ENCODE results near the gene BMERB1.
A peak's percentile ranks its signal among the peaks of the same experiment; 100 is the strongest.
"Not testable (repeated sequence)": the region's sequence is repeated elsewhere in the genome, so short reads cannot be mapped to it uniquely, and the experiment has no call there.

The BMERB1 gene

DNA sequence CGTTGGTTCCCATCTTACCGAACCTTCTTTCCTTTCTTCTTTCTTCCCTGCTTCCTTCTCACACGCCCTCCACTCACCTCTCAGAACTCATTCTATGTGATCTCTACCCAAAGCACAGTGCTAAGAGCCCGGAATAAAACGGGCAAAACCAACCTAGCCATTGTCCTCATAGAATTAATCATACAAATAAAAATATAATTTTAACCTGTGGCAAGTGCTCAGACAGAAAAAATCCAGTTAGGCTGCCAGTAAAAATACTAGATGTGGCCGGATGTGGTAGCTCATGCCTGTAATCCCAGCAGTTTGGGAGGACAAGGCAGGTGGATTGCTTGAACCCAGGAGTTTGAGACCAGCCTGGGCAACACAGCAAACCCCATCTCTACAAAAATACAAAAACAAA, 27.0 kb downstream of the BMERB1 start:
- no peak overlapping the region for H3K4me3 ChIP-seq (ENCODE audit: low read depth, low read length)
- no peak for TF ChIP-seq CTCF (IDR thresholded peaks at IDR 0.05; ENCODE audit: low read depth, low read length)

- no peak overlapping the region for H3K4me3 ChIP-seq (ENCODE audit: low read depth, low read length)
- no peak for TF ChIP-seq CTCF (IDR thresholded peaks at IDR 0.05; ENCODE audit: low read depth, low read length)
Measured at GRCh38 chr16:15464401-15465186, 30.2 kb downstream of the BMERB1 start.

GRCh38 chr16:15466131-15466530, 31.7 kb downstream of the BMERB1 start:
- no peak for TF ChIP-seq CTCF (IDR thresholded peaks at IDR 0.05; ENCODE audit: low read depth, low read length)
- no peak overlapping the region for H3K4me3 ChIP-seq (ENCODE audit: low read depth, low read length)

DNA sequence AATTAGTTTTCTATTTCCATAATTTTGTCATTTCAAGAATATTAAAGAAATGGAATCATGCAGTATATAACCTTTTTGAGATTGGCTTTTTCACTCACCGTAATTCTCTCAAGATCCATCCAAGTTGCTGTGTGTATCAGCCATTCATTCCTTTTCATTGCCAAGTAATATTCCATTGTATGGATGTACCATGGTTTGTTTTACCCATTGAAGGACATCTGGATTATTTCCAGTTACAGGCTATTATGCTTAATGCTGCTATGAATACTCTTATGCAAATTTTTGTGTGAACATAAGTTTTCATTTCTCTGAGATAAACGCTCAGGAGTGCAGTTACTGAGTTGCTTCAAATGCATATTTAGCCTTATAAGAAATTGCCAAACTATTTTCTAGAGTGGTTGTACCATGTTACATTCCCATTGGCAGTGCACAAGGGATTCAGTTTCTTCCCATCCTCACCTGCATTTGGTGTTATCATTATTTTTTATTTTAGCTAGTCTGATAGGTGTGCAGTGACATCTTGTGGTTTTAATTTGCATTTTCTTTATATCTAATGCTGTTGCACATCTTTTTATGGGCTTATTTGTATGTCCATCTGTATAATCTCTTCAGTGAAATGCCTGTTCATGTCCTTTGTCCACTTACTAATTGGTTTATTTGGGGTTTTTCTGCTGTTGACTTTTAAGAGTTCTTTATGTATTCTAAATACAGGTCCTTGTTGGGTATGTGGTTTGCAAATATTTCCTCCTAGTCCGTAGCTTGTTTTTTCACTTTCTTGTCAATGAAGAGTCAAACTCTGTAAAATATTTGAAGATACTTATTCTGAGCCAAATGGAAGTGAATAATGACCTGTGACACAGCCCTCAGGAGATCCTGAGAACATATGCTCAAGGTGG, 32.7 kb downstream of the BMERB1 start:
- no peak overlapping the region for H3K4me3 ChIP-seq (ENCODE audit: low read depth, low read length)
- TF ChIP-seq CTCF (IDR thresholded peaks at IDR 0.05; ENCODE audit: low read depth, low read length) = no peak

- not testable (repeated sequence) for H3K4me3 ChIP-seq (ENCODE audit: low read depth, low read length)
Measured at GRCh38 chr16:15476971-15477370, 42.6 kb downstream of the BMERB1 start.

DNA sequence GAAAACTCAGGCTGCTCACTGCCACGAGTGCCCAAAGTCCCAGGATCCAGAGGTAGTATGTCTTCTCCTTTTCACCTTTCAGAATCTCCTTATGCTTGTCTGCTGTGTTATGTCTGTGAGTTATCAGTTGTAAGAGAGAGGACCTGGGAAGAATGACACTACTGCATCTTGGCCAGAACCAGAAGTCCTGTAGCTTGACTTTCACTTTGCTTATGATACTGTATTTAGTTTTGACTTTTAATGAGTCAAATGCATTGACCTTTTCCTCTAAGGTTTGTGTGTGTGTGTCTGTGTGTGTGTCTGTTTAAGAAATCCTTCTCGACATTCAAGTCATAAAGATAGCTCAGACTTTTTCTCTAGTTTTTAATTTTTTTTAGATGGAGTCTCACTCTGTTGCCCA, 43.4 kb downstream of the BMERB1 start:
- no peak overlapping the region for H3K4me3 ChIP-seq (ENCODE audit: low read depth, low read length)
- no peak for TF ChIP-seq CTCF (IDR thresholded peaks at IDR 0.05; ENCODE audit: low read depth, low read length)

DNA sequence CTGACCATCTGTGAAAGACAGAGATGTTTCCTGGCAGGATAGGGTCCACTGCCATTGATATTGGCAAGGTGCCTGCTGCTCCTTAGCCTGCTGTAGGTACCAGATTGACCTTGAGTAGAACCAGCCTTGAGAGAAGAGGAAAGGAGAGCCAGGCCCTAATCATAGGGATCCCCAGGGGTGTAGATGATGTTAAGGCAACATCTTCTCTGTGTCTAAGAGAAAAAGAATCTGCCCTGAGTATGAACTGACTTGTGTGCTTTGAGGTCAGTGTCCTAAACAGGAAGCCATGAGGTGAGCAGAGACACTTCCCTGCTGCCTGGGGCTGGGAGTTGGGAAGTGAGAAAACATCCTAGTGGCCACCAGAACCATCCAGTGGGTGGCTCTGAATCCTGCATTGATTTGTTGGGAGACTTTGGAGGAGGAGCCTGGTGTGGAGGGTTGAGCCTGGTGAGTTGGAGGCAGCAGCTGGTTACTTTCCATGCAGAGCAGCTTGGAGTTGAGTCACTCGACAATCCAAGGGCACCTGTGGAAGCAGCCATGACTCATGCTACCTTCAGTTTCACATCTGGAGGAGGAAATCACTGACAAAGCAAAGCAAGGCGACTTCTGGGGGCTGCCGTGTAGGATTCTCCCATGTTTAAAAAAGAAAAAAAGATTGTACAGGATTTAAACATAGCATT, 47.8 kb downstream of the BMERB1 start:
- 0 out of 2 replicates have a peak, but pooled peaks have one; percentile 12 for TF ChIP-seq CTCF (IDR thresholded peaks at IDR 0.05; ENCODE audit: low read depth, low read length)
- H3K4me3 ChIP-seq (ENCODE audit: low read depth, low read length) = no peak overlapping the region
